Esophagus (tissue), 2 donors: ENCODE measurements around the gene CCDC9. TPM values are rescaled to one million over a fixed set of nuclear protein-coding genes. Genes with fewer than 3 reads are reported as not detected.
A peak's percentile ranks its signal among the peaks of the same experiment; 100 is the strongest.
"Not testable (repeated sequence)": the region's sequence is repeated elsewhere in the genome, so short reads cannot be mapped to it uniquely, and the experiment has no call there.

Experiments
- H3K27ac ChIP-seq, 2 donors: one replicate each; pipeline ENCODE4 v1.5.1; 2013; ENCODE audit warnings: low read depth in 2 of 2, mild to moderate bottlenecking in 2 of 2, inconsistent platforms in 1 of 2, low read length in 1 of 2, moderate library complexity in 1 of 2
- H3K27me3 ChIP-seq, 2 donors: one replicate each; pipeline ENCODE4 v1.6.1; 2013; ENCODE audit warnings: low read length in 2 of 2, control low read depth in 1 of 2, mild to moderate bottlenecking in 1 of 2; ENCODE audit not compliant: insufficient read depth in 2 of 2, control insufficient read depth in 1 of 2
- H3K36me3 ChIP-seq, 2 donors: one replicate each; pipeline ENCODE4 v1.6.1; 2013; ENCODE audit warnings: low read length in 1 of 2; ENCODE audit not compliant: control insufficient read depth in 2 of 2, insufficient read depth in 2 of 2
- H3K4me1 ChIP-seq, 2 donors: one replicate each; pipeline ENCODE4 v1.6.1; 2013; ENCODE audit warnings: low read length in 1 of 2; ENCODE audit not compliant: control insufficient read depth in 2 of 2, insufficient read depth in 2 of 2
- H3K4me3 ChIP-seq, 2 donors: one replicate each; pipeline ENCODE4 v1.5.1; 2013; ENCODE audit warnings: low read length in 2 of 2, mild to moderate bottlenecking in 2 of 2, low read depth in 1 of 2, moderate library complexity in 1 of 2
- H3K9me3 ChIP-seq, 2 donors: one replicate each; pipeline ENCODE4 v1.6.1; 2013; ENCODE audit warnings: mild to moderate bottlenecking in 2 of 2, low read depth in 1 of 2, low read length in 1 of 2, moderate library complexity in 1 of 2; ENCODE audit not compliant: control insufficient read depth in 2 of 2, insufficient read depth in 1 of 2
- WGBS, 2 donors: extraction: QIAGEN DNeasy Blood & Tissue Kit; methylation state at CpG; one replicate each; pipeline ENCODE4 v1.1.7; 2013; 5-methylcytosine and 5-hydroxymethylcytosine counted together
- polyA plus RNA-seq, 2 donors: library from polyadenylated mRNA; stranded (reverse); fragments of 200-250 nt; gene quantifications; one replicate each; pipeline ENCODE4 v1.2.3, GENCODE V29; 2013
- donor health status: healthy with polysubstance abuse.
- donor health status: Bipolar disorder and iron deficiency.

The CCDC9 gene
- polyA plus RNA-seq, 2 donors = 12.9 to 22.2 TPM

DNA sequence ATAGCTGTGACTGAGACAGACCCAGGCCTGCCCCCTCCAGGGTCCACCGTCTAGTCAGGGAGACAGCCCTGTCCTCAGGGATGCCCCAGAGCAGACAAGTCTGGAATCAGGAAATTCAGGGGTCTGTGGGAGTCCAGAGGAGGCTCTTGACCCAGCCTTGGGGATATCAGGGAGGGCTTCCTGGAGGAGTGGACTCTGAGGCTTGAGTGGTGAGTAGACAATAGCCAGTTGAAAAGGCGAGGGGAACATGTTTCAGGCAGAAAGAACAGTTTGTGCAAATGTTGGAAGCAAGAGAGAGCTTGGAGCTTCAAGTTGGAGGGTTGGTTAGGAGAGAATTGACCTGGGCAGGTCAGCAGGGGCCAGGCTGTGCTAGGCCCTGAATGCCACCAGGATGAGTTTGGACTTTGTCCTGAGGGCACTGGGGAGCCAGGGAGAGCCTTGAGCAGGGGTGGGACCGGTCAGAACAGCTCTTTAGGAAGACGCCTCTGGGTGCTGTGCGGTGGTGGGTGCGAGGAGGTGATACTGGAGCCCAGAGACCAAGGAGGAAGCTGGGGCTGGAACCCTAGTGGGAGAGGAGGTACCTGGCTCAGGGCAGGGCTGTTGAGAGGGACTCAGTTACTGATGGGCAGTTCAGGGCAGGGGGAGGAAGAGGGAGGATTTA is 2.7 kb downstream of the CCDC9 start:
- Histone ChIP-seq H3K4me1 (peaks cover 0 to 15% of the 10 kb centered on the region in 2 donors), H3K36me3 (peaks cover 11 to 33% of the 10 kb centered on the region in 2 donors), H3K27me3 (no peaks in the 10 kb centered on the region), H3K9me3 (no peaks in the 10 kb centered on the region), H3K4me3 (no peak overlapping the region), H3K27ac (no peak overlapping the region)
- WGBS, 2 donors = 93 to 94% methylated on average over 6 of the region's 6 CpGs

DNA sequence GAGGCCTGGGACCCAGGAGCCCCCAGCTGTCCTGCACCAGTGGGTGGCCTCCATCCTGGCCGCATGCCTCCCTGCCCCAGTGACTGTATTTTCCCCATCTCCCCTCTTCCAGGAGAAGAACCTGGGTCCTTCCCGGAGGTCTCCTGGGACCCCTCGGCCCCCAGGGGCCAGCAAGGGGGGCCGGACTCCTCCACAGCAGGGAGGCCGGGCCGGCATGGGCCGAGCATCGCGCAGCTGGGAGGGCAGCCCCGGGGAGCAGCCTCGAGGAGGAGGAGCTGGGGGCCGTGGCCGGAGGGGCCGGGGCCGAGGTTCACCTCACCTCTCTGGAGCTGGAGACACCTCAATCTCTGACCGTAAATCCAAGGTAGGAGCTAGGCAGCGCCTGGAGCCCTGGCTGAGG is 4.2 kb downstream of the CCDC9 start:
- no peaks in the 10 kb centered on the region for H3K27me3 ChIP-seq
- H3K4me1 ChIP-seq = peaks cover 0 to 14% of the 10 kb centered on the region in 2 donors
- no peak overlapping the region for H3K4me3 ChIP-seq
- 81 to 92% methylated on average over 17 of the region's 17 CpGs for WGBS, 2 donors
- no peaks in the 10 kb centered on the region for H3K9me3 ChIP-seq
- no peak overlapping the region for H3K27ac ChIP-seq
- H3K36me3 ChIP-seq = peaks cover 11 to 46% of the 10 kb centered on the region in 2 donors

DNA sequence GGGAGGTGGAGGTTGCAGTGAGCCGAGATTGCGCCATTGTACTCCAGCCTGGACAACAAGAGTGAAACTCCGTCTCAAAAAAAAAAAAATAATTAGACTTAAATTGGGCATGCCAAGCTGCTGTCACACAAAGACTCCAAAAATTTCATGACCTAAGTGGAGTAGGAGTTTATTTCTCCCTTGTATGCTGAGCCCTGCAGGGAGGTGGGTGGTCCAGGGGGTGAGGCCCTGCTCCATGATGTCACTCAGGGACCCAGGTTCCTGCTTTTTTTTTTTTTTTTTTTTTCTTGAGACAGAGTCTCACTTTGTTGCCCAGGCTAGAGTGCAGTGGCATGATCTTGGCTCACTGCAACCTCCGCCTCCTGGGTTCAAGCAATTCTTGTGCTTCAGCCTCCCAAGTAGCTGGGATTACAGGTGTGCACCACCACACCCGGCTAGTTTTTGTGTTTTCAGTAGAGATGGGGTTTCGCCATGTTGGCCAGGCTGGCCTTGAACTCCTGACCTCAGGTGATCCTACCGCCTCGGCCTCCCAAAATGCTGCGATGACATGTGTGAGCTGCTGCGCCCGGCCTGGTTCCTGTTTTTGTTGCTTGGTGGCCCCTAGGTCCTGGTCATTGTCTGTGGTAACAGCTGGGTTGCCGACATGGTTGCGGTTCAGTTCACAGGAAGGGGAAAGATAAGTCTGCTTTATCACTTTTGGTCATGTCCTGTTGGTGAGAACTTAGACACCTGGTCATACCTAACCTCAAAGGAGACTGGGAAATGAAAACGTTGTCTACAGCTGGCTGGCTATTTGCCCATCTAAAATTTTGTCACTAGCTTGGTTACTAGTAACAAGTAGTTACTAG is 5.8 kb downstream of the CCDC9 start:
- peaks cover 0 to 14% of the 10 kb centered on the region in 2 donors for H3K4me1 ChIP-seq
- not testable (repeated sequence) for H3K9me3 ChIP-seq, H3K4me3 ChIP-seq, H3K27ac ChIP-seq, H3K27me3 ChIP-seq
- WGBS, 2 donors = 81 to 88% methylated on average over 14 of the region's 14 CpGs
- H3K36me3 ChIP-seq = peaks cover 15 to 54% of the 10 kb centered on the region in 2 donors

DNA sequence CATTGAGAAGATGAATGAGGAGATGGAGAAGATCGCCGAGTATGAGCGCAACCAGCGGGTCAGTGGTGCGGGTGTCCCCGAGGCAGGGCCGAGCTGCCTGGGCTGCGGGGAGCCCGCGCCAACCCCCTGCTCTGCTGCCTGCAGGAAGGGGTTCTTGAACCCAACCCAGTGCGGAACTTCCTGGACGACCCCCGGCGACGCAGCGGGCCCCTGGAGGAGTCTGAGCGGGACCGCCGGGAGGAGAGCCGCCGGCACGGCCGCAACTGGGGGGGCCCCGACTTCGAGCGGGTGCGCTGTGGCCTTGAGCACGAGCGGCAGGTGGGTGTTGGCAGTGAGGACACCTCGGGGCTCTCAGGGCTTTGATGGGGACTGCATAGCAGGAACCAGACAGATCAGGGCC is 8.3 kb downstream of the CCDC9 start:
- H3K4me3 ChIP-seq = no peak overlapping the region
- peaks cover 16 to 48% of the 10 kb centered on the region in 2 donors for H3K36me3 ChIP-seq
- no peak overlapping the region for H3K27ac ChIP-seq
- H3K27me3 ChIP-seq = no peaks in the 10 kb centered on the region
- H3K9me3 ChIP-seq = no peaks in the 10 kb centered on the region
- peaks cover 0 to 3% of the 10 kb centered on the region in 2 donors for H3K4me1 ChIP-seq
- 93 to 94% methylated on average over 30 of the region's 30 CpGs for WGBS, 2 donors

DNA sequence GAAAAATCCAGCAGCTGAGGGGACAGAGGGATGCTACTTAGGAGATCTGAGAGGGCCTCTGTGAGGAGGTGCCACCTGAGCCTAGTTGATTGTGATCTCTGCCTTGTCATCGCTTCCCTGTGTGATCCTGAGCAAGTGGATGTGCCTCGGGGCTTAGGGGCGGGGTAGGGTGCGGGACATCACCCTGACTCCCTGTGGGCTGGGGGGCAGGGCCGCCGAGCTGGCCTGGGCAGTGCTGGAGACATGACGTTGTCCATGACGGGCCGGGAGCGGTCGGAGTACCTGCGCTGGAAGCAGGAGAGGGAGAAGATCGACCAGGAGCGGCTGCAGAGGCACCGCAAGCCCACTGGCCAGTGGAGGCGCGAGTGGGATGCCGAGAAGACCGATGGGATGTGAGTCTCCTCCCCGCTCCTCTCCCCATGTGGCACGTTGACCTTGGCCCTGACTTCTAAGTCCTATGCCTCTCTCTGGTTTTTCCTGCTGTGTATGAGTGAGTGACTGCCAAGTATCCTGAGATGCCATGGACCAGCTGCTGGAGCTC is 10.1 kb downstream of the CCDC9 start:
- Histone ChIP-seq H3K4me3 (no peak overlapping the region), H3K4me1 (peaks cover 0 to 4% of the 10 kb centered on the region in 2 donors), H3K36me3 (peaks cover 10 to 45% of the 10 kb centered on the region in 2 donors), H3K27me3 (no peaks in the 10 kb centered on the region), H3K27ac (no peak overlapping the region), H3K9me3 (no peaks in the 10 kb centered on the region)
- 93 to 95% methylated on average over 20 to 21 of the region's 21 CpGs for WGBS, 2 donors

DNA sequence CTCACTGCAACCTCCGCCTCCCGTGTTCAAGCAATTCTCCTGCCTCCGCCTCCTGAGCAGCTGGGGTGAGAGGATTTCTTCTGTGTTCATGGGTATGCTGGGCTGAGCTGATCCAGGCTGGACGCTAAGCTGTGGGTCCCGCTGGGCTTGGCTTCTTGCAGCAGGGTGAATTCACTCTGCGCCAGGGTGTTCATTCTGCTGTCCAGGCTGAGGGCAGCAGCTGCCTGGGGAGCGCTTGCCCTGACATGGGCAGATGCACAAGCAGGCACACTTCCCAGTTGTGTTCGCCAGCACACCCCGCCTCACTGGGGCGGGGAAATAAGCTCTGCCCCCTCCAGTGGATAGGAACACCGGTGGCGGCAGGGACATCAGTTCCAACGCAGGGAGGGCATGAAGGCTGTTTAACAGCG is 11.0 kb downstream of the CCDC9 start:
- WGBS, 2 donors = 77 to 80% methylated on average over 14 of the region's 14 CpGs
- Histone ChIP-seq H3K27ac (no peak overlapping the region), H3K27me3 (no peaks in the 10 kb centered on the region), H3K36me3 (peaks cover 10 to 49% of the 10 kb centered on the region in 2 donors), H3K4me1 (peaks cover 0 to 4% of the 10 kb centered on the region in 2 donors), H3K9me3 (no peaks in the 10 kb centered on the region), H3K4me3 (no peak overlapping the region)

DNA sequence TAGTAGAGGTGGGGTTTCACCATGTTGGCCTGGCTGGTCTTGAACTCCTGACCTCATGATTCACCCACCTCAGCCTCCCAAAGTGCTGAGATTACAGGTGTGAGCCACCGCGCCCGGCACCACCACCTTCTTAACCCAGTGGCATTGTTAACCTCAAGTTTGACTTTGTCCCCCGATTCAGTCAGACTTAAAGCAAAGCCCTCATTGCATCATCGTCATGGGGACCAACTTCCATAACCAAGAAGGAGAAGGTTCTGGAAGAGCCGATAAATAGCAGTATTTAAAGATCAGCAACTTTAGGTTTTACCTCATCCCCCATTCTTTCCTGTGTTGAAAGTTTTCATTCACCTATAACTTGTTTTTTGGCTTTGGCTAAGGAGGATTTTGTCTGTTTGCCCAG is 11.7 kb downstream of the CCDC9 start:
- 78 to 91% methylated on average over 6 of the region's 6 CpGs for whole genome bisulfite sequencing, 2 donors
- no peak overlapping the region for H3K27ac ChIP-seq
- peaks cover 0 to 4% of the 10 kb centered on the region in 2 donors for H3K4me1 ChIP-seq
- no peaks in the 10 kb centered on the region for H3K9me3 ChIP-seq
- H3K27me3 ChIP-seq = no peaks in the 10 kb centered on the region
- peaks cover 10 to 48% of the 10 kb centered on the region in 2 donors for H3K36me3 ChIP-seq
- no peak overlapping the region for H3K4me3 ChIP-seq

DNA sequence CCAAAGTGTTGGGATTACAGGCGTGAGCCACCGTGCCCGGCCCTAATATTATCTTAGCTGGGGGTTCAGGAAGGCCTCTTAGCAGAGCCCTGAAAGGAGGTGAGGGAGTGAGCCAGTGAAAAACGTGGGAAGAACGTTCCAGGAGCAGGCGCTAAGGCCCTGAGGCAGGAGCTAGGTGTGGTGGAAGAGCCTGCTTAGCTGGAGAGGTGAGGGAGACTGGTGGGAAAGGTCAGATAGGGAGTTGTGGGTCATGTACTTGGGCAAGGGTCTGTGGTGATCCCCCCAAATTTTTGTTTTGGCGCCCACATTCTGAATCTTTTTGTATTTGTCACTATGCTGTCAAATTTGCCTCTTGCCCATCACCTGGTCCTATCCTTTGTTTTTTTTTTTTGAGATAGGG is 13.3 kb downstream of the CCDC9 start:
- H3K4me1 ChIP-seq = peaks cover 0 to 4% of the 10 kb centered on the region in 2 donors
- H3K9me3 ChIP-seq = no peaks in the 10 kb centered on the region
- H3K27ac ChIP-seq = peak overlapping the region in 1 of 2 donors; percentile 3
- no peaks in the 10 kb centered on the region for H3K27me3 ChIP-seq
- no peak overlapping the region for H3K4me3 ChIP-seq
- 75 to 82% methylated on average over 7 of the region's 7 CpGs for WGBS, 2 donors
- H3K36me3 ChIP-seq = peaks cover 10 to 39% of the 10 kb centered on the region in 2 donors

DNA sequence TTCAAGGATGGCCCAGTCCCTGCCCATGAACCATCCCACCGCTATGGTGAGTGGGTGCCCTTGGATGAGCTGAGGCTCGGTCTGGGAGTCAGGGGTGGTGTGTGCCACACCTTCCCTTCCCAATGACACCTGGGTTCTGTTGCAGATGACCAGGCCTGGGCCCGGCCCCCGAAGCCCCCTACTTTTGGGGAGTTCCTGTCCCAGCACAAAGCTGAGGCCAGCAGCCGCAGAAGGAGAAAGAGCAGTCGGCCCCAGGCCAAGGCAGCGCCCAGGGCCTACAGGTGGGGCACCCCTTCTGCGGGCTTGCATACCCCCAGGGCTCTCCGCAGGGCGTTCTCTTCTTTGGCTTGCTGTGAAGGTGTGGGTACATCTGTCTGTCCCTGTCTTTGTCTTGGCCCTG is 14.1 kb downstream of the CCDC9 start:
- H3K36me3 ChIP-seq = peaks cover 10 to 33% of the 10 kb centered on the region in 2 donors
- 88 to 90% methylated on average over 9 to 10 of the region's 10 CpGs for WGBS, 2 donors

More for the DNA sequence above, 14.1 kb downstream of the CCDC9 start:
- Histone ChIP-seq H3K9me3 (no peaks in the 10 kb centered on the region), H3K27ac (no peak overlapping the region), H3K4me1 (peaks cover 4 to 5% of the 10 kb centered on the region in 2 donors), H3K4me3 (no peak overlapping the region), H3K27me3 (no peaks in the 10 kb centered on the region)
